Peyer's patch (tissue), 4 donors: Measurements from ENCODE around the gene RPS2. TPM values are rescaled to one million over a fixed set of nuclear protein-coding genes. Genes with fewer than 3 reads are reported as not detected.

Experiments used
- DNase-seq, 3 donors: peaks; one replicate each; pipeline ENCODE4 v3.0.0-alpha.2; 2017 to 2019
- H3K27ac ChIP-seq, 4 donors: fragments of 200-600 bp; sonication (generic); one replicate each; pipeline ENCODE4 v1.5.1; 2016 to 2019
- H3K27me3 ChIP-seq, 2 donors: fragments of 200-600 bp; sonication (generic); one replicate each; pipeline ENCODE4 v1.5.1; 2019
- H3K36me3 ChIP-seq, 3 donors: fragments of 200-600 bp; sonication (generic); one replicate each; pipeline ENCODE4 v1.5.1; 2016 to 2019
- H3K4me1 ChIP-seq, 4 donors: fragments of 200-600 bp; sonication (generic); one replicate each; pipeline ENCODE4 v1.5.1; 2016 to 2019
- H3K4me3 ChIP-seq, 4 donors: fragments of 200-600 bp; sonication (generic); 1 replicate in 3 of 4; 2 replicates in 1 of 4; pipeline ENCODE4 v1.5.1; 2016 to 2019; ENCODE audit warnings: mild to moderate bottlenecking in 1 of 4
- H3K9me3 ChIP-seq, 4 donors: fragments of 200-600 bp; sonication (generic); one replicate each; pipeline ENCODE4 v1.5.1; 2016 to 2019; ENCODE audit warnings: mild to moderate bottlenecking in 1 of 4
- POLR2A ChIP-seq, 2 donors: fragments of 450-650 bp; IDR thresholded peaks; one replicate each; pipeline ENCODE4 v1.5.1; 2017; ENCODE audit warnings: antibody characterized with exemption in 2 of 2, mild to moderate bottlenecking in 2 of 2, moderate library complexity in 2 of 2
- total RNA-seq, 4 donors: library from RNA; depleted of rRNA; stranded (reverse); fragments of >200 nt; gene quantifications; one replicate each; pipeline ENCODE4 v1.1.0, GENCODE V29; 2016
- TF ChIP-seq, protein P1 (sequence below), 6 experiments: fragments of 450-650 bp in 4 of 6; fragments of 200-600 bp in 2 of 6; sonication (generic) in 1 of 6; IDR thresholded peaks; one replicate each; pipeline ENCODE4 v1.5.1; 2017 to 2019; ENCODE audit warnings: antibody characterized with exemption in 6 of 6, mild to moderate bottlenecking in 3 of 6, moderate library complexity in 1 of 6

Gene RPS2
- total RNA-seq, 4 donors from 2014 or later, result 736 to 1,881 (median 1,543) TPM

DNA sequence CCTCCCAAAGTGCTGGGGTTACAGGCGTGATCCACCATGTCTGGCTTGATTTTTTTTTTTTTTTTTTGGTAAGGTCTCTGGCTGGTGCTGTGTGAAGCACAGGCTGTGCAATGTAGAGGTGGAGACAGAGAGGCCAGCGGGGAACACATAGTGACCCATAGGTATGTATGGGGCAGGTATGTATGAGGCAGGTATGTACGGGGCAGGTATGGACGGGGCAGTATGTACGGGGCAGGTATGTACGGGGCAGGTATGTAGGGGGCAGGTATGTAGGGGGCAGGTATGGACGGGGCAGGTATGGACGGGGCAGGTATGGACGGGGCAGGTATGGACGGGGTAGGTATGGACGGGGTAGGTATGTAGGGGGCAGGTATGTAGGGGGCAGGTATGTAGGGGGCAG lies 15.1 kb downstream of the RPS2 start:
- no peaks in the 10 kb centered on the region for H3K27me3 ChIP-seq

DNA sequence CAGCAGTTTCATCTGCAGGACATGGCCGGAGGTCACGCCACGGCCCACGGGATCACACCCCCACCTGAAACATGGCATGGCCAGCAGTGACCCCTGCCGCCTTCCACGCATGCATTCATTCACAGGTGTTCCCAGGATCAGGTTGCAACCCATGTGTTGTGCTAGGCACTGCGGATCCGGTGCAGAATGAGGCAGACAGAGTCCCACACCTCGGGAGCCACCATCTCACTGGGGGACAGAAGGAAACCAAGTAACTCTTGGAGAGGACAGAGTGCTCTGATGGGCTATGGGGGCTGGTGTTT lies 17.3 kb downstream of the RPS2 start:
- Histone ChIP-seq H3K27me3 (no peaks in the 10 kb centered on the region), H3K4me3 (no peak overlapping the region), H3K36me3 (no peaks in the 10 kb centered on the region), H3K4me1 (peaks cover 0 to 6% (median 3%) of the 10 kb centered on the region in 4 donors), H3K27ac (no peak overlapping the region), H3K9me3 (no peaks in the 10 kb centered on the region)
- TF ChIP-seq POLR2A (IDR thresholded peaks at IDR 0.05), result no peak
- TF ChIP-seq, protein P1, sequence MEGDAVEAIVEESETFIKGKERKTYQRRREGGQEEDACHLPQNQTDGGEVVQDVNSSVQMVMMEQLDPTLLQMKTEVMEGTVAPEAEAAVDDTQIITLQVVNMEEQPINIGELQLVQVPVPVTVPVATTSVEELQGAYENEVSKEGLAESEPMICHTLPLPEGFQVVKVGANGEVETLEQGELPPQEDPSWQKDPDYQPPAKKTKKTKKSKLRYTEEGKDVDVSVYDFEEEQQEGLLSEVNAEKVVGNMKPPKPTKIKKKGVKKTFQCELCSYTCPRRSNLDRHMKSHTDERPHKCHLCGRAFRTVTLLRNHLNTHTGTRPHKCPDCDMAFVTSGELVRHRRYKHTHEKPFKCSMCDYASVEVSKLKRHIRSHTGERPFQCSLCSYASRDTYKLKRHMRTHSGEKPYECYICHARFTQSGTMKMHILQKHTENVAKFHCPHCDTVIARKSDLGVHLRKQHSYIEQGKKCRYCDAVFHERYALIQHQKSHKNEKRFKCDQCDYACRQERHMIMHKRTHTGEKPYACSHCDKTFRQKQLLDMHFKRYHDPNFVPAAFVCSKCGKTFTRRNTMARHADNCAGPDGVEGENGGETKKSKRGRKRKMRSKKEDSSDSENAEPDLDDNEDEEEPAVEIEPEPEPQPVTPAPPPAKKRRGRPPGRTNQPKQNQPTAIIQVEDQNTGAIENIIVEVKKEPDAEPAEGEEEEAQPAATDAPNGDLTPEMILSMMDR (IDR thresholded peaks at IDR 0.05), result no peak
- no peak for DNase-seq

More for the DNA sequence above, 15.1 kb downstream of the RPS2 start:
- no peak overlapping the region for H3K27ac ChIP-seq
- no peaks in the 10 kb centered on the region for H3K9me3 ChIP-seq
- TF ChIP-seq, protein P1 (IDR thresholded peaks at IDR 0.05), result no peak
- TF ChIP-seq POLR2A (IDR thresholded peaks at IDR 0.05), result no peak
- DNase-seq, result no peak
- no peaks in the 10 kb centered on the region for H3K4me1 ChIP-seq
- H3K36me3 ChIP-seq, result no peaks in the 10 kb centered on the region
- H3K4me3 ChIP-seq, result no peak overlapping the region

DNA sequence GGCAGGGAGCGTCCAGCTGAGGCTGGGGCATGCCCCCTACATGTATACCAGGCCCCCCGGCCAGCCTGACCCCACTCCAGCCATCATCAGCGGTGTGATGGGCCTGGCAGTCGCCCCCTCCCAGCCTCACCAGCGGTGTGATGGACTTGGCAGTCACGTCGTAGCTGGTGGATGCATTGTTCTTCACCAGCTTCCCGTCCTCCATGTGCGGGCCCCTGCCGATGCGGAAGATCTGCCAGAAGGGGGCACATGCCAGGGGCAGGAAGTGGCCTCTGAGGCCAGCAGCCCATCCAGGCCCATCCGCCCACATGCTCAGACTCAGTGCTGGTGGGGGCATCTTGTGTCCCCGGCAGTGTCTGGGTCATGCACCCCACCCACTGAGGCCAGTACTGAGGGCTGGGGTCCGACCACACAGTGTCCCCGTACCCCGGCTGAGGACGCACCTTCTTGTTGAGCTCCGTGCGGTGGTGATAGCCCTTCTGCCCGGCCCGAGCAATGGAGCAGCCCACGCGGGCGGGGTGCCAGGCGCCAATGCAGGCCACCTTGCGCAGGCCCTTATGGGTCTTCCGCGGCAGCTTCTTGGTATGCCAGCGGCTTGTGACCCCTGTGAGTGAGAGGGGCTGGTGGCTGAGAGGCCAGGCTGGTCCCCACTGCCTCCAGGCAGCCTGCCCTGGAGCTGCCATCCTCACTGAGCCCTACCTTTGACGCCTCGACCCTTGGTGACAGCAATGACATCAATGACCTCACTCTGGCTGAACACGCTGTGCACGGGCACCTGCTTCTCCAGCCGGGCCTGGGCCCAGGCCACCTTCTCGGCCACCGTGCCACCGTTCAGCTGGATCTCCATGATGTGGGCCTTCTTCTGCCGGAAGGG lies 17.9 kb downstream of the RPS2 start:
- H3K9me3 ChIP-seq, result no peaks in the 10 kb centered on the region
- no peak for TF ChIP-seq POLR2A (IDR thresholded peaks at IDR 0.05)
- TF ChIP-seq, protein P1 (IDR thresholded peaks at IDR 0.05), result no peak
- H3K27ac ChIP-seq, result no peak overlapping the region
- H3K27me3 ChIP-seq, result no peaks in the 10 kb centered on the region
- DNase-seq, result no peak
- no peaks in the 10 kb centered on the region for H3K36me3 ChIP-seq
- peaks cover 0 to 12% (median 9%) of the 10 kb centered on the region in 4 donors for H3K4me1 ChIP-seq
- no peak overlapping the region for H3K4me3 ChIP-seq

DNA sequence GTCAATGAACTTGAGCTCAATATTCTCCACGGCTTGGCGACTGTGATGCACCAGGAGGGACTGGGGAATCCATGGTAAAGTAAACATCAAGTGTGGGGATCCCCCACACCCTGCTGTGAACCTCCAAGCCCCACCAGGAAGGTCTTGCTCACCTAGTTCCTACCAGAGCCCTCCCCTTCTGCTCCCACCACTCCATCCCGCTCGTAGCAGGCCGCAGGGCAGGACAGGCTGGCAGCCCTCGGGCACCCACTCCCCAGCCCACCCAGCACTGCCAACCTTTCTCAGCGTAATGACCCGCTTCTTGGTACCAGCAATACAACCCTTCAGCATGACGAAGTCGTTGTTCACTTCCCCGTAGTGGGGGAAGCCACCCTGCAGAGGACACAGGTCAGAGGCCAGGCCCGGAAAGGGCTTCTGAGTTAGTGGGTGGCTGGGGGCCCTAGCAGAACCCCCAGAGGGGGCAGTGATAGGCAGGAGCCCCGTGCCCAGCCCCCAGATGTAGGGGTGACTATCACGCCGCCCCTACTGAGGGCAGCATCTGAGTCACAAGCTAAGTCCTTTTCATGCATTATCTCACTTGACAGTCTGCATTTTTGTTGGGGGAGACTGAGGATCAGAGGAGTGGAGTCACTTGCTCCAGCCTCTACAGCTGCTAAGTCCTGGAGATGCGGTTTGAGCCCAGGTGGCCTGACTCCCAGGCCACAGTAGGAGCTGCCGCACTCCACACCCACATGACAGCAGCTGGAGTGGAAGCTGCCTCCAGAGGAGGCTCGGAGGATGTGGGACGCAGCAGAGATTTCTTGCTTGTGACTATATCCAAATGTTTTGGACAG lies 18.9 kb downstream of the RPS2 start:
- no peak for DNase-seq
- H3K4me3 ChIP-seq, result no peak overlapping the region
- no peaks in the 10 kb centered on the region for H3K9me3 ChIP-seq
- no peaks in the 10 kb centered on the region for H3K27me3 ChIP-seq
- H3K27ac ChIP-seq, result no peak overlapping the region
- H3K36me3 ChIP-seq, result peaks cover 0 to 2% (median 0%) of the 10 kb centered on the region in 3 donors
- no peak for TF ChIP-seq POLR2A (IDR thresholded peaks at IDR 0.05)
- TF ChIP-seq, protein P1 (IDR thresholded peaks at IDR 0.05), result no peak
- H3K4me1 ChIP-seq, result peaks cover 5 to 22% (median 12%) of the 10 kb centered on the region in 4 donors

DNA sequence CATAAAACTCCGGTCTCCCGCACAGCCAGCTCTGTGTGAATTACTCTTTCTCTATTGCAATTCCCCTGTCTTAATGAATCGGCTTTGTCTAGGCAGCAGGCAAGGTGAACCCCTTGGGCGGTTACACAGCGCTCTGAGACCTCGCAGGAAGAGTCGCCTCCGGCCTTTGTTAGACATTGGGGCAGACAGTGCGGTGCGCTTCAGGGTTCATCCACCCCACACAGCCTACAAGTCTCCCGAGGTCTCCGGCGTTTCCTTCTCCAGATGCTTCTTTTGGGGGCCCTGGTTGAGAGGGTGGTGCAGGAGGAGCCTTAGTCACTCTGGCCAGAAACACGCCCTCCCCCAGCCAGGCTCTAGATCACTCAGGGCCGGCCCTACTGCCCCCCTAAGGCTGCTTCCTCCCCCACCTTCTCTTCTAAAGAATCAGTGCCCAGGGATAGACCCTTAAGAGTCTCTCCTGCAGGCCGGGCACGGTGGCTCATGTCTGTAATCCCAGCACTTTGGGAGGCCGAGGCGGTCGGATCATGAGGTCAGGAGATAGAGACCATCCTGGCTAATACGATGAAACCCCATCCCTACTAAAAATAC lies 19.9 kb downstream of the RPS2 start:
- Histone ChIP-seq H3K4me3 (no peak overlapping the region), H3K36me3 (peaks cover 0 to 11% (median 0%) of the 10 kb centered on the region in 3 donors), H3K27ac (no peak overlapping the region), H3K27me3 (no peaks in the 10 kb centered on the region), H3K9me3 (no peaks in the 10 kb centered on the region), H3K4me1 (peaks cover 5 to 32% (median 14%) of the 10 kb centered on the region in 4 donors)
- TF ChIP-seq, protein P1 (IDR thresholded peaks at IDR 0.05), result no peak
- no peak for TF ChIP-seq POLR2A (IDR thresholded peaks at IDR 0.05)
- no peak for DNase-seq
